NCI-H128 (cell line): ENCODE results near the gene SOWAHA.
"Not testable (repeated sequence)": the region's sequence is repeated elsewhere in the genome, so short reads cannot be mapped to it uniquely, and the experiment has no call there.

Source experiments
- DNase-seq: peaks from one replicate; lab custom pipeline; 2025; ENCODE audit not compliant: unreplicated experiment; lab: John Stamatoyannopoulos, UW

SOWAHA gene

DNA sequence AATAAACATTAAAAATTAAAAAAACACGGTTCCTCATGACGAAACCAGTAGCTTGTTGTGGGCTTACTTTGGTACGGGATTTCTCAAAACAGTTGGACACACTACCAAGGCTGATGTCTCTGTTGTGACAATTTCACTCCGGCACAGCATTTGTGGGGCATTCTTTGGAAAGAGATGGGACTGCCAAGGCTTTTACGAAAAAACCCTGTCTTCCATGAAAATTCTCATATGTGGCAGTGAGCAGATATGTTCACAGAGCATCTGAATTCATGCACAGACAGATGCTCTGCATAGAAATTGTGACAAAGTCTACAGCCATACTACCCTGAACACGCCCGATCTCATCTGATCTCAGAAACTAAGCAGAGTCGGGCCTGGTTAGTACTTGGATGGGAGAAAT is 35.2 kb downstream of the SOWAHA start:
- DNase-seq: no peak

DNA sequence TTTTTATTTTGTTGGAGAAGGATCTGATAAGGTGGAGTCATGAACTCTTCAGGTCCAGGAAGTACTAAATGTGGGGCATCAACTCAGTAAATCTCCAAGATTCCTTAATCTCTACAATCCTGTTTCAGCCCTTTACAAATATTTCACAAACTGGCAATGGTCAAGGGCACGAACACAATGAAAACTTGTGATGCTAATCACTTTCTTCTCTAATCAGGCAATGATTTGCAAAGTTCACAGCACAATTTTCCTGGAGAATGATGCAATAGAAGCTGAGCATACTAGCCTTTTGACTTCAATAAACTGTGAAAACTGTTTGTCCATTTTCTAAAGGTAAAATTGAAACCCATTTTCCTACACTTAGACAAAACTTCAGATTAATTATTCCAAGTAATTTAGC is 36.2 kb downstream of the SOWAHA start:
- DNase-seq: no peak

DNA sequence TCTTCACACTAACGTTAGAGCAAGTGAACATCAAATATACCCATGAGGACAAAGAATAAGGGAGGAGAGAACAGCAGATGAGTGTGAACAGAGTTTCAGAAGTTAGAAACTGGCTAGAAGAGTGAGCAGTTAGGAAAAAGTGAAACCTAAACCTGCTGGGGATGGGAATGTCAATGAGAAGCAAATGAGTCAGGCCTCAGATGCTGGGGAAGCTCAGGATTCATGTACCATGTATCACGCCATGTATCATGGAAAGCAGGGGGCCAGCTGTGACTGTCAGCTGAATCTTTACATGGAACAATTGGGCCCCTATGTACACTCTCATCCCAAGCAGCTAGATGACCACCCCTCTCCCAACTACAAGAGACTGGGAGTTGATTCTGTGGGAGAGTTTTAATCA is 37.0 kb downstream of the SOWAHA start:
- DNase-seq: no peak

DNA sequence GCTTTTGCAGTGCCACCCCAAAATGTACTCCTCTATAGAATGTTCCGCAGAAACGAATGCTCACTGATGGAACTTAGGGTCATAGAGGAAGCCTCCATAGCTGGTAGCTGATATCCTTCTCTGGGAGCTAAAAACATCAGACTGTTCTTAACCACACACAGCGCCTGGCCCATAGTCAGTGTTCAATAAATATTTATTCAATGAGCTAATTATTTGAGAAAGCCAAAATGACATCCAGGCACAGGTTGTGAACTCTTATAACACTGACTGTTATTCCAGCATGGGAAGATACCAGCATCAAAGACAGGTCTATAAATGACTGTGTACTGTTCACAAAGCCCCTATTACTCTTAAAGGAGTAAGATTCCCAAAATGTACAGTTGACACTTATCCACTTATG is 40.2 kb downstream of the SOWAHA start:
- DNase-seq: no peak

DNA sequence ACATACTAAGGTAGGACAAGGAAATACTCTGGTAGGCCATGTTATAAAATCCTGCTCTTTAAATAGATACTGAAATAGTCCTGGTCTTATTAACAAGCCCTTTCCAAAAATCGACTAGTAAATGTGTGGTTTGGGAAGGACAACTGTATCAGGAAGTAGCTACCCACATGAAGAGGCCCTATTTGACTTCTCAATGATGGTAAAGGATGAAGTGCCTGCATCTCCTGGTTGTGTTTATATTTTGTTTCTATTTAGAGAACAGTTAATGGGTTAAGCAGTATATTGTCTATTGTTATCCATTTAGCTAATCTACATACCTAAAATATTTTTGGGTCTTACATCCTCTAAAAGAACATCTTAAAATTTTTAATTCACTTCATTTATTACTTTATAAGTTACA is 40.7 kb downstream of the SOWAHA start:
- DNase-seq: no peak

DNA sequence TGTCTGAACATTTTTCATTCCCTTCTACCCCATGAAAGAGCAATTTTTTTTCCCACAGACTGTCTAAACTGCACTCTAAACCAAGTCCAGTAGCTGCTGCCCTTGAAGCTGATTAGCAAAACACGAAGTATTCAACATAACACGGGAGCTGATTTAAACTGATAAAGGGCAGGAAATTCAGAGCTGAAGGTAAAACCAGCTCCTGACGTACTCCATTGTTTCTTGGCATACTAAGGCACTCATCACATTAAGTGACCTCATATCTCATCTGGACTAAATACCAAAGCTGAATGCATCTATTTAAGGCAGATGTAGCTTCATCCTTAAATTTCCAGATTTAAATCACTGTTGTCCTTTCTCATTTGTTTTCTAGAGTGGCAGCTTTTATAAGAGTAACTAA is 41.2 kb downstream of the SOWAHA start:
- DNase-seq: no peak

DNA sequence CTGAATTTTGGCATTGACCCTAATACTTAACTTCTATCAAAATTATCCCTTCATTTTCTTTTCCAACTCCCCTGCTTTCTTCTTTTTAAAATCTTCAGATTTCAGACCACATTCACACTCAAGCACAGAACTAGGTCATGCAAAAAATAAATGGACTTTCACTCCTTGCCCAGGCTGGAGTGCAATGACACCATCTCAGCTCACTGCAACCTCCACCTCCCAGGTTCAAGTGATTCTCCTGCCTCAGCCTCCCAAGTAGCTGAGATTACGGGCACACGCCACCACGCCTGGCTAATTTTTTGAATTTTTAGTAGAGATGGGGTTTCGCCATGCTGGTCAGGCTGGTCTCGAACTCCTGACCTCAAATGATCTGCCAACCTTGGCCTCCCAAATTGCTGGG is 41.9 kb downstream of the SOWAHA start:
- DNase-seq: not testable (repeated sequence)

DNA sequence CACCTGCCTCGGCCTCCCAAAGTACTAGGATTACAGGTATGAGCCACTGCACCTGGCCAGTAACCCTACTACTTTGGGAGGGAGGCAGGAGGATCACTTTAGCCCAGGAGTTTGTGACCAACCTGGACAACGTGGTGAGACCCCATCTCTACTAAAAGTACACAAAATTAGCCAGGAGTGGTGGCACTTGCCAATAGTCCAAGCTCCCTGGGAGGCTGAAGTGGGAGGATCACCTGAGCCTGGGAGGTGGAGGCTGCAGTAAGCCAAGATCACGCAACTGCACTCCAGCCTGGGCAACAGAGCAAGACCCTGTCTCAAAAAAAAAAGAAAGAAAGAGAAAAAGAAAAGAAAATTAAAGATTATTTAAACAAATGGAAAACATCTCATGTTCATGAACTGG is 42.9 kb downstream of the SOWAHA start:
- no peak for DNase-seq

DNA sequence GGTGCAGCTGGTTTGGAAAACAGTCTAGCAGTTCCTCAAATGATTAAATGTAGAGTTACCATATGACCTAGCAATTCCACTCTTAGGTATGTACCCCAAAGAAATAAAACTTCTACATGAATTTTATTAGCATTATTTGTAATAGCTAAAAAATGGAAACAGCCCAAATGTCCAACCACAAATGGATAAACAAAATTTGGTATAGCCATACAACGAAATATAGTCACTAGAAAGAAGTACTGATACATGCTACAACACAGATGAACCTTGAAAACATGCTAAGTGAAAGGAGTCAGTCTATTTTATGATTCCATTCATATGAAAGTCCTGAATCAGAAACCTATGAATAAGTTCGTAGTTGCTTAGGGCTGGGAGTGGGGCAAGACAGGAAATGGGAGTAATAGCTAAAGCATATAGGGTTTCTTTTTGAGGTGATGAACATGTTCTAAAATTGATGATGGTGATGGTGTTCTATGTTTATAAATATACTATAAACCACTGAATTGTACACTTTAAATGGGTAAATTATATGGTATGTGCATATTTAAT is 46.9 kb downstream of the SOWAHA start:
- DNase-seq: no peak

DNA sequence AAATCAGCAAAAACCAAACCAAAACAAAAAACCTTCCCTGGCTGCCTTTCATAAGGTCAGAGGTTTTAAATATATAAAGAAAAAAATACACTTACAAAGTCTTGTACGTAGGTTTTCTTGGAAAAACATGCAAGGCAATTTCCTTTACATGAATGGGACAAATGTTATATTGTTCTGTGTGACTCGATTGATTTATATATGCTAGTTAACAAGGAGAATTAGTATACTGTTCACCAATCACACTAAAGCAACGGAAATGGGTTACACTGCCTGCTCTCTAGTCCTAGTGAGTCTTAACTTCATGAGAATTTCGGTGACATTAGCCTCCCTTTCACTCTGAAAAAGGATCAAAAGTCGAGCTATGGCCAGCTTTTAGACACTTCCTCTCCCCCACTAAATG is 47.6 kb downstream of the SOWAHA start:
- no peak for DNase-seq

DNA sequence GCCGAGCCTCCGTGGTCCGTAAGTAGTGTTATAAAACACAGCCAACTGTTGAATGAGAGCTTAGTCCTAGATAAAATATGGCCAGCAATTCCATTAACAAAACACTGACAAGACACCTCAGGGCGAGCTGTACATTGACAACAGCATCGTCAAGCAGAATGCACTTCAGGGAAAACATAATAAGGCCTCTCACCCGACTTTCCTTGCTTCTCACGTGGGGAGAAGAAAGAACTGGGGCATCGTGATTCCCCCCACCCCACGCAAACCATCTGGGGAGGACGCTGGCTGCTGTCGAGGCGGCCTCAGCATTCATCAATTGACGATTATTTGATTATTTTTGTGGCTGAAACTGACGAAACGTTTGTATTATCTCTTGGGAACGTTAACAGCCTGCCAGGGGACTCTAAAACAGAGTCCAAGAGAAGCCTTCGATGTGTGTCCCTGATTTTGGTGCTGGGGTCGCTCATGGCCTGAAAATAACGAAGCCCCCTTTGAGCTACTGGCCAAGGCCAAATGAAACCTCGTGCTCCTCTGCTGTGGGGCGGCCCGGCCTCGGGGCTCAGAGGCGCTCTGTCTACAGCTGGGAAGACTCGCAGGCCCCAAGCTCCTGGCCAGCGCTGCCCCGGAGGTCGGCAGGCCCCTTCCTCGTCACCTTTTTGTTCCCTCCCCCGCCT is 52.7 kb downstream of the SOWAHA start:
- DNase-seq: no peak
